Central memory CD4-positive, alpha-beta T cell (primary cell): ENCODE data around the gene ECT2L.

ENCODE experiments used
- DNase-seq: peaks from one replicate; pipeline ENCODE4 v3.0.0; 2022
- total RNA-seq, 3 experiments: gene quantifications; one replicate each; lab custom pipeline; 2026; lab: John Stamatoyannopoulos, UW

Gene ECT2L, protein sequence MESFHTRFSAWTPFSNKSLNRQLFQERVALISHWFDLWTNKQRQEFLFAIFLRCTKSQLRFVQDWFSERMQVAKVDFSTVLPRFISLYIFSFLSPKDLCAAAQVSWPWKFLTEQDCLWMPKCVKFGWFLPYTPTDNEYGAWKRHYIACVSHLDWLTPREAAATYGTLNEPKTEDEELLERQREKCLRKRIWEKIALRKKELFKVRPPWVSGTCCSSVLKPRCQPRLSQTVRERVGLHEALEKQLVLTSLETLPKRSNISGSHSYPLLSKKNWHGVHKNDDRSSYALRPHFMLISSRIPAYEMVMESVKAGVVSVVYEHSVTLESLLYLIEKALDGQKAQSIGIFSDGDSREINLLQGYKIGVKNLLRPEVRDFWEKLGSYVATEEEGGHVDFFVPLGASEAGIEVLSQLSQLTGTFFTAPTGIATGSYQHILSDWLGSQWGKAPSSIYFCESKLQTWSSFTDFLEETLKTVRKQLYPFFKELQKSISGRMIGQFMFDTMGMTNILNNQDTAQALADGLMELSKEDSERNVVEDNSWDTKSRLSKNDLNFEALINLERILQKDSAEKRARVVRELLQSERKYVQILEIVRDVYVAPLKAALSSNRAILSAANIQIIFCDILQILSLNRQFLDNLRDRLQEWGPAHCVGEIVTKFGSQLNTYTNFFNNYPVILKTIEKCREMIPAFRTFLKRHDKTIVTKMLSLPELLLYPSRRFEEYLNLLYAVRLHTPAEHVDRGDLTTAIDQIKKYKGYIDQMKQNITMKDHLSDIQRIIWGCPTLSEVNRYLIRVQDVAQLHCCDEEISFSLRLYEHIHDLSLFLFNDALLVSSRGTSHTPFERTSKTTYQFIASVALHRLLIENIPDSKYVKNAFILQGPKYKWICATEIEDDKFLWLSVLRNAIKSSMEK
- total RNA-seq = 0 to 0.05 (median 0) reads per million in 3 experiments

DNA sequence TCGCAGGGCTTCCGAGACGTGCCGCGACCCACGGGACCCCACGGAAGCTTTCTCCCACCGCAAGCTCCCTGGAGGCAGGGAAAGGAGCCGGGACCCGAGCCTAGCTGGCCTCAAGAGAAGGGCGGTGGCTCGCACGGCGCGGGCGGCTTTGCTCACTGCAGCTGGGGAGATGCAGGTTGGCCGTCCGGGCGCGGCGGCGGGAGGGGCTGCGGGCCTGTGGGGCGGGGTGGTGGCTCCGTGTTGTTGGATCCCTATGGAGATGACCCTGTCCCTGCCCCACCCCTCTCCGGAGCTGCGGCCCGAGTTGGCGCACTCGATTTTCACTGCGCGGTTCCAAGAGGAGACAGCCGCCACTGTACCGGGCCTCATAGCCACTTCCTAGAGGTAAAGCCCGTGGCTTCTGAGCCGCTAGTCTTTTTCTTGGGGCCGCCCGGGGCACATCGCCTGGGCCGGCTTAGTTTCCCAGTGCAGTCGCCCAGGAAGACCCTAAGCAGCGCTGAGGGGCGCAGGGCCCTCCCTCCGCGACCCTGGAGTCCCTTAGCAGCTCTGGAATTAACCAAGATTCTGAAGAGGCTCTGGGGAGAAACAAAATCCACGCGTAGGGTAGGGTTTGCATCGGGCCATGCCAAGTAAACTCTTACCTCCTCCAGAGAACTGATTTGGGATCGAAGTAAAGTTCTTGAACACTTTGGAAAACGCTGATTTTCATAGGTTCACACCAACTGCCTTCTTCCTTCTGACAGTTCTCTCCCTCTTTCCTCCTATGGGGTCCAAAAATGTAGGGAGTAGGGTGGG, at the start of gene ECT2L:
Gene ECT2L (plus strand): TSS at position 279 of the 795 bp plus-strand sequence. CDS start 17,188 bp downstream, outside the sequence.
- DNase-seq = no peak

DNA sequence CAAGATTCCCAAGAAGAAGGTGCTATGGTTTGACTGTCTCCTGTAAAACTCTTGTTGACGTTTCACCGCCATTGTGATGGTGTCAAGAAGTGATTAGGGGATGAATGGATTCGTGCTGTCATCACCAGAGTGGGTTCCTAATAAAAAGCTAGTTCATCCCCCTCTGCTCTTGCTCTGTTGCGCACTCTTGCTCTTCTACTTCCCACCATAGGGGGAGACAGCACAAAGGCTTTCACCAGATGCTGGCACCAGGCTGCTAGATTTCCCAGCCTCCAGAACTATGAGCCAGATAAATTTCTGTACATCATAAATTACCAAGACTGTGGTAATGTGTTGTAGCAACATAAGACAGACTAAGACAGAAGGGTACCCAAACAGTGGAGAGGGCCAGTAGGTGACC, 43.9 kb upstream of the ECT2L start:
- DNase-seq = no peak

DNA sequence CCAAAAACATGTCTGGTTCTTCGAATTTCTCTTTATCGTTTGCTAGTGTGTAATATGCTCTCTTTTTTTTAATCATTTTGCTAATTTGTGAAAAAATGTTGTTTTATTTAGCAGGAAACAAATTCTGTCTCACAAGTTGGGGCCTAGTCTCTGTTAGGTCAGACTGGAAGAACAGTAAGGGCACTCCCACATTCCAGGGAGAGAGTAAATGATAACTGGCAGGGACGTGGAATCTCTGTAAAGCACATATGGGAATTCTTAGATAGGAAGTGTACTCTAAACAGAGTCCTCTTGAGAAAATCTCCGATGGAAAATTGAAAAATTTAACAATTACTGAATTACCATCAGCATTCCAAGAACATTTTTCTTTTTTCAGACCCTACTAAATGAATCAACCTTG, 38.8 kb upstream of the ECT2L start:
- DNase-seq = no peak

DNA sequence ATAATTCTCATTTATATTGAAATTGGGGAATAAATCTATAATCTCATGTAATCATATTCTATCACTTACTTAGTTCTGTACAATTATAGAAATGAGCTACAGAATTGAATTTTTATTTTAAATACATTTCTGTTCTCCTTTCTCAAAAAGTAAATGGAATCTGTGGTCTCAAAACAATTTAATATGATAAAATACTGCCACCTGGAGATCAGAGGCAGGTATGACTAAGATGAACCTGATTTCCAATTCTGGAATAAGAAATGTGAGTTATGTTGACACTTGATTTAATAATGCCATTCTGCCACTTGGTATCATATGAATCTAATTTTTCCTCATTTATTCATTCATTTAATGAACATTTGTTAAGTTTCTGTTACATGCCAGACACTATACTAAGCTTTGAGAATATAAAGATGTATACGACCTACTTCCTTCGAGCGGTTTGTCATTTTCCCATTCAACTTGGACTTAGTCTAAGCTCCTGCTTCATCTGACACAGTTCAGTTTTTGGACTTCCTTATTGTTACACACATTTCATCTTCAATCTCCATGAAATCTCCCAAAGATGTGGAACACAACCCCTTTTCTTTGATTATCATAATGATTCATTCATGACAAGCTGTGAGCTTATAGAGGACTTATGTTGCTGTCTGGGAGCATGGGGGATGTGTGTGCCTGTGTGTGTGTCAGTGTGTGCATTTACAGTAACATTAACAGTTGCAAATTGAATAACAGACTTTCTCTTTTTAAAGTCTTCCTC, 29.8 kb upstream of the ECT2L start:
- peak; percentile 24 for DNase-seq

DNA sequence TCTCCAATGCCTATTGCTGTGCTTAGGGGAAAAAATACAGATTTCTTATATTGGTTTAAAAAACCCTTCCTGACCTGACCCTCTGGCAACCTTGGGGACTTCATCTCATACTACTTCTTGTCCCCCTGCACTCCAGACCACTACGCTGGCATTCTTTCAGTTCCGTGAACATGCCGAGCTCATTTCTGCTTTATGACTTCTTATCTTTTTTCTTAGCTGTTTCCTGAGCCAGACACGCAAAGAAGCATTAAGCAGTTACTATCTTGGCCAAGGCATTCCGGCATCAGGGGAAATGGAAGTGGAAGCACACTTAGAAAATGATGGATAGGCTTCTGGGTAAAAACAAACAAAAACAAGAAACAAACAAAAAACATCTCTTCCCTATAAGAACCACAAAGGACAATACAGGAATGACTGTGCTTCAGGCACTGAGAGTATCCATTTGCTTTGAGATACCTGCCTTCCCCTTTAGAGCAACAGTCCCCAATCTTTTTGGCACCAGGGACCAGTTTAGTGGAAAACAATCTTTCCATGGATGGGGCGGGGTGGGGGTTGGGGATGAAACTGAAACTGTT, 26.7 kb upstream of the ECT2L start:
- no peak for DNase-seq

DNA sequence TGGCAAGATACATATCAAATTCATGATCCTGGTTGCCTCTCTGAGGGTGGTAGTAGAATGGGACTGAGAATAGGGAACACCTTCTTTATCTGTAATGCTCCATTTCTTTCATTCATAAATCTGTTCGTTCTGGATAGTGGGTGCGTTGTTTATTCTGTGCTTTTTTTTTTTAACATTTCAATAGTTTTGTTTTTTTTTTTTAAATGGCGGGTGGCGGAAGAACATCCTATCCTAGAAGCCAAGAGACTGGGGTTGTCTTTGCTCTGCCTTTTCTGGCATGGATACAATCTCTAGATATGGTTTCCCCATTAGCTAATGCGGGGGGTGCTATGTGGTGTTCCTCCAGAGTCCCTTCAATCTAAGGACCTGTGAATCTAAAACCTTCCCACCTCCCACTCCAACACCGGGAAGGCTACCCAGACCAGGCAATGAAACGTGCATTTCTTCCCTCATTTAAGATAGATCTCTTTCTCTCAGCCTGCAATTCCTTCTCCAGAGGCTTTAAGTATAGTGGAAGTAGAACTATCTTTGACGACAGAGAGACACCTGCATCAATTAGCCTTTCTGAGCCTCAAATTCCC, 23.2 kb upstream of the ECT2L start:
- no peak for DNase-seq

DNA sequence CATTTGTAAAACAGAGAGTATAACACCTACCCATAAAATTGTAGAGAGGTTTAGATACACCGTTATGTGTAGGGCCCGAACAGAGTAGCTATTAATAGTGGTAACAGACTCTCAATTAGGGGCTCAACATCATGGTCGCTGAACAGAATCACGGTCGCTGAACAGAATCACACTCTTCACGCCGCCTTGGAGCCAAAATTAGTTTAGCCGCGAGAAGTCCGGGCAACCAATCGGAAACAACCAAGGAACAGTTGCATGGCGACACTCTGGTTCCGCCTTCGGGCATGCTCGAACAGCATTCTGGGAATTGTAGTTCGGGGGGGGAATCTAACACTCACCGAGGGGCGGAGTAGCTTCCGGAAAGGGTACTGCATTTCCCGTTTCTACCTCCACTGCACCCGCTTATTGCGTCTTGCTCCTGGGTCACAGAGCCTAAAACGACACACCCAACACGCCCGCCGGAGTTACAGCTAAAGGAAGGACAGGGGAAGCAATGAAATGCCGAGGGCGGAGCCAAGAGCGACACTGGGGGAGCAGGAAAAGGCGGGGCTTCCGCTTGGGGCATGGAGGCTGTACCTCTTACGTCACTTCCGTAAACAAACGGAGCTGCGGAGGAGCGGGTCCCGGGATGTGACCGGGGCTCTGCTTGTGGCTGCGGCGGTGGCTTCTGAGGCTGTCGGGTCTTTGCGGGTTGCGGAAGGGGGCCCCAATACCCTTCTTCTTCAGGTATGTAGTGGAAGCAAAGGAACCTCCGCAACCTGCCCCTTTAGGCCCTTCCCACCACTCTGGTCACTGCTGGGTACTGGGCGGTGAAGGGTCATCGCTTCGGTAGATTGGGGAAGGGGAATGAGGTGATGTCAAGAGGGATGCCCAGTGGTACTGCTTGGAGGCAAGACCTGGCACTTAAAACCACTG, 22.5 kb upstream of the ECT2L start, which contains the start of gene CCDC28A:
Gene CCDC28A (plus strand): TSS at position 593 of the 915 bp plus-strand sequence. CDS start 2,352 bp downstream, outside the sequence.
- DNase-seq = peak; percentile 95

DNA sequence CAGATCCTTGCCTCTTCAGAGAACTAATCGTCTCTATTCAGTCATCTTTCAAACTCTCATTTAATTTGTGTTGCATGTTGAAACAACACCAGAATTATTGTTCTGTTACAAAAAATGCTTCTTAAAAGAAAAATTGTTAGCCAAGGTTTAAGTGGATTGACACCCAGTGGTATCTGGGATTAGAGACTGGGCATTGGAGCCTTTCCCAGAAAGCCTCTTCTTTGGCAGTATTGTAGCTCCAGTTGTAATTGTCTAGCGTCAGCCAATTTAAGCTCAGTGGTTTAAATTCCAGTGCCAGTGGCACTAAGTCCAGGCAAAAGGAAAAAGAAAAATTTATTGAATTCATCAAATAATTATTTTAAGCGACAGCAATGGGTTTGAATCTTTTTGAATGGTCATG, 21.5 kb upstream of the ECT2L start:
- no peak for DNase-seq

DNA sequence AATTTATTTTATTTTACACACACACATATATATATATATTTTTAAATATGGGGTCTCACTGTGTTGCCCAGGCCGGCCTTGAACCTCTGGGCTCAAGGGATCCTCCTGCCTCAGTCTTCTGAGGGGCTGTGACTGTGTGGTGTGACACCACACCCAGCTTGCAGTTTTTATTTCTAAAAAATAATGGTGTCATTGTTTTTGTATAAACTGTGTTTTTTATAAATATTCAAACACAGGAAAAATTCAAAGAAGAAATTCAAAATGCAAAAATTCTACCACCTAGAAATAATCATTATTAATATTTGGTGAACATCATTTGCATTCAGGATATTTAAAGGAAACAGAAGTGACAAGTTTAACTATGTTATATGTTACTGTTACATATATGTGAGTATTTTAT, 19.2 kb upstream of the ECT2L start:
- no peak for DNase-seq

DNA sequence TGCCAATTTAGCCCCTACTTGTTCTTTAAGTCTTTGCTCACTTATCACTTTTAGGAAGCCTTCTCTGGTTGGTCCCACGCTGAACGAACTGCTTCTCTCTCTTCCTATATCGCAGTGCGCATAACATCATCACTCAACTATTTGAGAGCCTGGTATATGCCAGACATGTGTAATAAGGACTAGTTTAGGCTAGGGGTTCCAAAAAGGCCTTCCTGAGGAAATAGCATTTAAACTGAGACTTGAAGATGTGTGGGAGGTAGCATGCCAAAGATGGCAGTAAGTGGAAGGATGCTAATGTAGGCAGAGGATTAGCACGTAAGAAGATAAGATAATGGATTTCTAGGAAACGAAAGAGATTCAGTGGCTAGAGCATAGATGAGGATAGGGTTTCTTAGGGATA, 17.6 kb upstream of the ECT2L start:
- no peak for DNase-seq

DNA sequence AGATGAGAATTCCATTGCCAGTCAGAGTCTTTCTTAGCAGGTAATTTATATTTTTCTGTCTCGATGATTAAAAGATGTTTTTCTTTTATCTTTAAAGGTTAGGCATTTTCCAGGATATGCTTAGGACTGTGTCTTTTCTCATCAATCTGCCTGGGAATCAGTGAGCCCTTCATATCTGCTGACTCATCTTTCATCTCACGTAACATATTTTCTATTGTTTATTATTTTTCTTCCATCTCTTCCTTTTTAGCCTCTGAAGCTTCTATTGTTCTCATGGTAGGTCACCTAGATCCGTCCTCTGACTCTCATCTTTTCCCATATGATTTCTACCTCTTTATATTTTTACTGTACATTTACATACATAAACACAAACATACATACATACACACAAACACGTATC, 13.6 kb upstream of the ECT2L start:
- DNase-seq = no peak

DNA sequence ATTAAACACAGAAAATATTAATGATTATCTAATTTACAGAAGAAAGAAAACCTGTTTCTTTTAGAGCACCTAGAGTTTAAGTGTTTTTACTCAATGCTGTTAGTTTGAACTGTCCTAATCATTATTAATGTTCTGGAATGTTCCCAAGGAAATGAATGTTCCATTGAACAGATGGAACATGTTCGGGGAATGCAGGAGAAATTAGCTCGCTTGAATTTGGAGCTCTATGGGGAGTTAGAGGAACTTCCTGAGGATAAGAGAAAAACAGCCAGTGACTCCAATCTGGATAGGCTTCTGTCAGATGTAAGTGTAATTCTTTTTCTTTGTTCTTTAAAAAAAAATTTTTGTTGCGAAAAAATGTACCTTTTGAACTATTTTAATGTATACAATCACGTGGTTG, 10.8 kb upstream of the ECT2L start:
- DNase-seq = no peak

DNA sequence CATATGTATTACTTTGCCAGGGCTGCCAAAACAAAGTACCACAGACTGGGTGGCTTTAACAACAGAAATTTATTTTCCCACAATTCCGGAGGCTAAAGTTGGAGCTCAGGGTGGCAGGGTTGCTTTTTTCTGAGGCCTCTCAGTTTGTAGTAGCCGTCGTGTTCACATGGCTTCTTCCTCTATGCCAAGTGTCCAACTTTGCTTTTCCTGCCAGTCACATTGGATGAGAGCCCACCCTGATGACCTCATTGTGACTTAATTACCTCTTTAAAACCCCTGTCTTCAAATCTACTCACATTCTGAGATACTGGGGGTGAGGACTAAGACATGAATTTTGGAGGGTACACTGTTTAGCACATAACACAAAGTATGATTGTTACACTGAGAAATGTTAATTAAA, 9.9 kb upstream of the ECT2L start:
- no peak for DNase-seq

DNA sequence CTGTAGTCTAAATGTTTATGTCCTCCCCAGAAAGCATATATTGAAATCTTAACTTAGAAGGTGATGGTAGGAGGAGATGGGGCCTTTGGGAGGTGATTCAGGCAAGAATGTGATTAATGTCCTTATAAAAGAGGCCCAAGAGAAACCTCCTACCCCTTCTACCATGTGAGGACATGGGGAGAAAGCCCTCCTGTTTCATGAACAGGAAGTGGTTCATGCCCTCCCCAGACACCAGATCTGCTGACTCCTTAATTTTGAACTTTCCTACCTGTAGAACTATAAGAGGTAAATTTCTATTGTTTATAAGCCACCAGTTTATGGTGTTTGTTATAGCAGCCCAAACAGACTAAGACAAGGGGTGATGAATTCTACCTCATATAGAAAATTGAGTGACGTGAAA, 8.7 kb upstream of the ECT2L start:
- no peak for DNase-seq

DNA sequence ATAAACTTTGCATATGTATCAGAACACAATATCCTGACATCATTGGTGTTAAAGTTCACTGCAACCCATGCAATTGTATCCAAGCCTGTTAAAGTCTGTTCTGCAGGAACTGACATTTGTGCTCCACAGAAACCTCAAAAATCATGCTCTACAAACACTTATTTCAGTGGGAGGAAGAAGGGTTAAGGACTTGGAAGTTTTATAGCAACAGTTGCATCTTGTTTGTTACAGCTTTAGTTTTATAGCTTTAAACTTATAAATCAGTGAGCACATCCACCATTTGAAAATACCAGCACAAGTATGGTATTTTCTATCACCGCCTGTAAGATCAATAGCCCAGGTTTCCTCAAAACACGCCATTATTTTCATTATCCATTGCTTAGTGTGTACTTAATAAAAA, 884 bp downstream of the ECT2L start:
- DNase-seq = no peak

DNA sequence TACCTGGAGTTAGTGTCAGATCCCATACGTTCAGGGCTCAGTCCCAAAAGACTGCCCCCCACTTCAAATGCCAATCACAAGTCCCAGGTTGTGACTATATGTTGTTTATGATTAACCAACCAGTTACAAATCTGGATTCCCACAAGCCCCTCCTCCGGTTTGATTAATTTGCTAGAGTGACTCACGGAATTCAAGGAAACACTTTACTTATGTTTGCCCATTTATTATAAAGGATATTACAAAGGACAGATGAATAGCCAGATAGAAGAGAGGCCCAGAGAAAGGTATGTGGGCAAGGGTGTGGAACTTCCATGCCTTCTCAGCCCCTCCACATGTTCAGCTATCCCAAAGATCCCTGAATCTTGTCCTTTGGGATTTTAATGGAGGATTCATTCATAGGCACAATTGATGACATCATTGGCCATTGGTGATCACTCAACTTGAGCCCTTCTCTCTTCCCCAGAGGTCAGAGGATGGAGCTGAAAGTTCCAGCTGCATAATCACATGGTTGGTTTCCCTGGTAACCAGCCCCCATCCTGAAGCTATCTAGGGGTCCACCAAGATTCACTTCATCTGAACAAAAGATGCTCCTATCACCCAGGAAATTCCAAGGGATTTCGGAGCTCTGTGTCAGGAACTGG, 2.0 kb downstream of the ECT2L start:
- no peak for DNase-seq

DNA sequence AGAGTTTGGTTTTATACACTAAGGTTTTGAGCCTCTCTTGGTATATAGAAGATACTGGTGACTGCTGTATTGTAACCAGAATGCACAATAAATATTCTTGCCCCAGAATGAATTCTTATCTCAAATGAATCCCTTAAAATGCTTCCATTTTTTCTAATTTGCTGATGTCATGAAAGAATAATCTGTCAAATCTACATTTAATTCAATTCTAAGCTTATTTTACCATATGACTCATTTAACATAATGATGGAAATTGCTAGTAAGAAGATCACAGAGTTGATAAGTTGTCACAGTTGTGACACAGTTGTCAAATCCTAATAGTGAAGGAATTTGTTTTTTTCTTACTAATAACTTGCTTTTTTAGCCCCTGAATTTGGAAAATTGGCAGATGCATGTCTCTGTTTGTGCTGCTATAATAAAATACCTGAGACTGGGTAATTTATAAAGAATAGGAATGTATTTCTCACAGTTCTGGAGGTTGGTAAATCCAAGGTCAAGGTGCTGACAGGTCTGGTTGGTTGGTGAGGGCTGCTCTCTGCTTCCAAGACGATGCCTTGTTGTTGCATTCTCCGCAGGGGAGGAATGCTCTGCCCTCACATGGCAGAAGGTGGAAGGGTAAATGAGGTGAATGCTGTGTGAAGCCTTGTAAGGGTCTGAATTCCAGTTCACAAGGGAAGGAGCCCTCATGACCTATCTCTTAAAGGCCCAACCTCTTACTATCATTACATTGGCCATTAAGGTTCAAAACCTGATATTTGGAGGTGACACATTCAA, 4.7 kb downstream of the ECT2L start:
- no peak for DNase-seq

DNA sequence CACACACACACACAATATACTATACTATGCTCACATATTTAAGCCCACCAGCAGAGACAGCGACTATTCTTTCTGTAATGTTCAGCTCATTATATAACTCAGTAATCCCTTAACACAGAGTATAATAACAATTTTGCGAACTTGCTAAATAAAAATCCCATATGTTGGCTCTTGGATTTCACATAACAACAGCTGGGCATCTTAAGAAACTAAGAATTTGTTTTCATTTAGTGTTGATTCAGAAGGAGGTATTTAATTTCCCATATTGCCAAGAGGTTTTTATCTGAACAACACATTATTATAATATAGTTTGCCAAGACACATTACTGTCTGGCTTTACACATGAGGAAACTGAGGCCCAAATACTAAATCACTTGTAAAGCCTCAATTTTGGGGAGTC, 7.4 kb downstream of the ECT2L start:
- DNase-seq = no peak

DNA sequence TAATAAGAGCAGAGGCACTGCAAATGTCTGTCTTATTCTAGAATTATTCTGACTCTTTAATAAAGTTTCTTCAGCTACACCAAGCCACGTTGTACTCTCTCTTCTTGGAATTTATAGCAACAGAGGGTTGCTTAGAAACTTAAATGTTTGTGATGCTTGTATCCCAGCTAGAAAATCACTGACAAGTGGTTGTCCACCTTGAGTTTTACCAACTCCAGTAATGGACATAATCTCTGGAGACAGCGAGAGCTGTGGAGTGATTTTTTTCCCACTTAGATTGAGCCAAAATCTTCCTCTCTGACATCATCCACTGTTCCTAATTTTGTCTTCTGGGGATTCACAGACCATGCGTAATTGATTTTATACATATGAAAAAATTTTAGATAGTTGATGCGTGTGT, 8.0 kb downstream of the ECT2L start:
- DNase-seq = no peak
